SU-DHL-6 (cell line): ENCODE measurements around the gene NCF4.

Experiments
- H2AFZ ChIP-seq: fragments of 200-600 bp; sonication (generic); 2 replicates; pipeline ENCODE4 v1.6.1; 2014; ENCODE audit warnings: low read depth, mild to moderate bottlenecking, moderate library complexity, mixed read lengths, antibody characterized with exemption, low read length; ENCODE audit not compliant: severe bottlenecking
- H3F3A ChIP-seq: fragments of 200-600 bp; shearing (Covaris generic); 2 replicates; pipeline ENCODE4 v1.6.0; 2016; ENCODE audit warnings: antibody characterized with exemption, mild to moderate bottlenecking; ENCODE audit not compliant: insufficient read depth
- H3K27ac ChIP-seq: fragments of 200-600 bp; sonication (generic); 2 replicates; pipeline ENCODE4 v1.5.1; 2016; ENCODE audit warnings: low read depth, mild to moderate bottlenecking, low read length, moderate library complexity, mixed read lengths
- H3K27me3 ChIP-seq: fragments of 200-600 bp; sonication (generic), shearing (Covaris generic); 2 replicates; pipeline ENCODE4 v1.6.0; 2014; ENCODE audit warnings: mild to moderate bottlenecking, low read length
- H3K36me3 ChIP-seq: fragments of 200-600 bp; sonication (generic); 2 replicates; pipeline ENCODE4 v1.6.1; 2014; ENCODE audit warnings: mild to moderate bottlenecking, low read length, mixed read lengths
- H3K4me2 ChIP-seq: fragments of 300-600, 200-600 bp; shearing (Covaris generic), sonication (generic); 2 replicates; pipeline ENCODE4 v1.6.0; 2014; ENCODE audit warnings: low read length, low read depth, mild to moderate bottlenecking; ENCODE audit not compliant: poor library complexity, severe bottlenecking
- H3K4me3 ChIP-seq: fragments of 200-600 bp; sonication (generic); 2 replicates; pipeline ENCODE4 v1.5.1; 2014; ENCODE audit warnings: antibody characterized with exemption, low read length, mild to moderate bottlenecking, mixed read lengths; ENCODE audit not compliant: insufficient read depth, poor library complexity, severe bottlenecking
- H3K79me2 ChIP-seq: fragments of 200-600 bp; sonication (generic); 2 replicates; pipeline ENCODE4 v1.6.1; 2014; ENCODE audit warnings: mild to moderate bottlenecking, low read length, moderate library complexity; ENCODE audit not compliant: insufficient read depth
- H3K9ac ChIP-seq: fragments of 200-600 bp; sonication (generic); 2 replicates; pipeline ENCODE4 v1.7.0; 2014; ENCODE audit warnings: mild to moderate bottlenecking, low read length
- H3K9me2 ChIP-seq: fragments of 200-600 bp; sonication (generic); replicated peaks from 2 replicates; pipeline ENCODE4 v1.6.1; 2014; ENCODE audit warnings: low read length; ENCODE audit not compliant: insufficient read depth
- H3K9me3 ChIP-seq: fragments of 200-600 bp; sonication (generic); 2 replicates; pipeline ENCODE4 v1.6.1; 2014; ENCODE audit warnings: low read length, mixed read lengths; ENCODE audit not compliant: insufficient read depth
- H4K20me1 ChIP-seq: fragments of 200-600 bp; sonication (generic); 2 replicates; pipeline ENCODE4 v1.6.1; 2014; ENCODE audit warnings: low read depth, mild to moderate bottlenecking, antibody characterized with exemption, low read length, moderate library complexity, mixed read lengths
- CTCF ChIP-seq: fragments of 200-600 bp; sonication (generic); IDR thresholded peaks from one replicate; pipeline ENCODE4 v1.5.1; 2017; ENCODE audit warnings: antibody characterized with exemption, mild to moderate bottlenecking, low read length, moderate library complexity; ENCODE audit not compliant: insufficient read depth, poor library complexity, severe bottlenecking
- EZH2phosphoT487 ChIP-seq: fragments of 200-600 bp; sonication (generic), shearing (Covaris generic); conservative IDR thresholded peaks from 2 replicates; pipeline ENCODE4 v1.6.1; 2018; ENCODE audit warnings: mild to moderate bottlenecking, antibody characterized with exemption, low read length, moderate library complexity, mixed read lengths

Gene NCF4

GRCh38 chr22:36850682-36851081 is 10.1 kb upstream of the NCF4 start:
- H3K9me2 ChIP-seq = no peaks in the 10 kb centered on the region
- TF ChIP-seq EZH2phosphoT487 = no peak
- TF ChIP-seq CTCF = no peak
- H3K4me3 ChIP-seq = no peak overlapping the region
- H3K9ac ChIP-seq = no peak overlapping the region
- no peaks in the 10 kb centered on the region for H3K79me2 ChIP-seq
- H3K9me3 ChIP-seq = no peaks in the 10 kb centered on the region
- no peaks in the 10 kb centered on the region for H3K27me3 ChIP-seq
- no peak overlapping the region for H2AFZ ChIP-seq
- H3K27ac ChIP-seq = no peak overlapping the region
- no peaks in the 10 kb centered on the region for H3K36me3 ChIP-seq
- no peaks in the 10 kb centered on the region for H3F3A ChIP-seq
- H4K20me1 ChIP-seq = no peaks in the 10 kb centered on the region
- H3K4me2 ChIP-seq = no peak overlapping the region

GRCh38 chr22:36852056-36852973 is 8.5 kb upstream of the NCF4 start:
- Histone ChIP-seq H3K36me3 (no peaks in the 10 kb centered on the region), H3K9ac (no peak overlapping the region), H3K79me2 (no peaks in the 10 kb centered on the region), H3K4me3 (no peak overlapping the region), H3F3A (no peaks in the 10 kb centered on the region), H3K4me2 (no peak overlapping the region), H3K27ac (no peak overlapping the region), H3K27me3 (no peaks in the 10 kb centered on the region), H3K9me2 (no peaks in the 10 kb centered on the region), H2AFZ (no peak overlapping the region), H4K20me1 (no peaks in the 10 kb centered on the region), H3K9me3 (no peaks in the 10 kb centered on the region)
- TF ChIP-seq CTCF = no peak
- no peak for TF ChIP-seq EZH2phosphoT487

- H3K9me2 ChIP-seq = no peaks in the 10 kb centered on the region
- H3K79me2 ChIP-seq = no peaks in the 10 kb centered on the region
- TF ChIP-seq EZH2phosphoT487 (no peak), CTCF (peak; percentile 92)
- peak overlapping the region; percentile 24 for H3K4me2 ChIP-seq
- H3F3A ChIP-seq = peaks cover under 1% of the 10 kb centered on the region
- H3K4me3 ChIP-seq = no peak overlapping the region
- H3K9ac ChIP-seq = no peak overlapping the region
- H2AFZ ChIP-seq = peak overlapping the region; percentile 98
- H3K27ac ChIP-seq = no peak overlapping the region
- H3K9me3 ChIP-seq = no peaks in the 10 kb centered on the region
- H3K36me3 ChIP-seq = no peaks in the 10 kb centered on the region
- no peaks in the 10 kb centered on the region for H4K20me1 ChIP-seq
- no peaks in the 10 kb centered on the region for H3K27me3 ChIP-seq
These were observed 7.3 kb upstream of the NCF4 start for GRCh38 chr22:36853407-36854099.
